Measurements from ENCODE around the gene CABCOCO1.
"Not testable (repeated sequence)": the region's sequence is repeated elsewhere in the genome, so short reads cannot be mapped to it uniquely, and the experiment has no call there.

Gene CABCOCO1

DNA sequence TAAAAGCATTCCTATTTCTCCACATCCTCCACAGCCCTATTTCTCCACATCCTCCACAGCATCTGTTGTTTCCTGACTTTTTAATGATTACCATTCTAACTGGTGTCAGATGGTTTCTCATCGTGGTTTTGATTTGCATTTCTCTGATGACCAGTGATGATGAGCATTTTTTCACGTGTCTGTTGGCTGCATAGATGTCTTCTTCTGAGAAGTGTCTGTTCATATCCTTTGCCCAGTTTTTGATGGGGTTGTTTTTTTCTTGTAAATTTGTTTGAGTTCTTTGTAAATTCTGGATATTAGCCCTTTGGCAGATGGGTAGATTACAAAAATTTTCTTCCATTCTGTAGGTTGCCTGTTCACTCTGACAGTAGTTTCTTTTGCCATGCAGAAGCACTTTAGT lies 49.4 kb downstream of the CABCOCO1 start:
- DNase-seq (ENCODE audit: low spot score), result not testable (repeated sequence)

GRCh38 chr10:61719475-61719874 lies 56.7 kb downstream of the CABCOCO1 start:
- not testable (repeated sequence) for DNase-seq (ENCODE audit: low spot score)

GRCh38 chr10:61719906-61720305 lies 57.2 kb downstream of the CABCOCO1 start:
- no peak for DNase-seq (ENCODE audit: low spot score)

GRCh38 chr10:61721431-61721830 lies 58.7 kb downstream of the CABCOCO1 start:
- DNase-seq (ENCODE audit: low spot score), result no peak

GRCh38 chr10:61725221-61725620 lies 62.5 kb downstream of the CABCOCO1 start:
- DNase-seq (ENCODE audit: low spot score), result not testable (repeated sequence)

- no peak for DNase-seq (ENCODE audit: low spot score)
These were observed 66.9 kb downstream of the CABCOCO1 start for GRCh38 chr10:61729596-61729995.

DNA sequence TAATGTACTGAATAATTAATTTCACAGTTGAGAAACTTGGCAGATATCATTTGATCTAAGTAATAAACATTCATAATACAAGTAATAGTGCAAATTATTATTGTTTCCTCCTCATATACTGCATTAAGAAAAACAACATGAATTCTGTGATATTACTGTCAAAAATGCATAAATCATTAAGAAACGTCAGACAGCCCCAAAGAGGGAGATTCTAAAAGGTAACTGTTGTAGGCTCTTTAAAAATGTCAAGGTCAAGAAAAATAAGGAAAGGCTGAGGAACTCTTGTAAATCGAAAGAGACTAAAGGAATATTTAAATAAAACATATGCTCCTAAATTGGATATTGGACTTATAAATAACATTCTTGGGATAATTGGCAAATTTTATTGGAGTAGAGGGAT lies 67.9 kb downstream of the CABCOCO1 start:
- no peak for DNase-seq (ENCODE audit: low spot score)

DNA sequence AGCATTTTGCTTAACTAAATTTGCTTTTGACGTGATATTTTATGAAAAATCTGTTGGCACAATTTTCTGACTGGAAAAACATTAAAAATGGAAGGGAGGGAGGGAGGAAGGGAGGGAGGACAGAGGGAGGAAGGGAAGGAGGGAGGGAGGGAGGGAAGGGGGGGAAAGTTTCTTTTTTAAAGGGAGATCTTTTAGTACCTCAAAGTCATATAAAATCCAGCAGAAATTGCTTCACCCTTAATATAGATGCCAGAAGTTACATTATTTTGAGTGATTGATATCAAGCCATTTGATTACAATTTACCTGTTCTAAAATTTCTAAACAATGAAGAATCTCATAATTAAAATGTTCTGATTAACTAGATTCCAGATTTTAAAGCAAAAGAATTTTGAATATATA lies 68.9 kb downstream of the CABCOCO1 start:
- no peak for DNase-seq (ENCODE audit: low spot score)

- DNase-seq (ENCODE audit: low spot score), result no peak
These were observed 70.0 kb downstream of the CABCOCO1 start for GRCh38 chr10:61732629-61733278.

DNA sequence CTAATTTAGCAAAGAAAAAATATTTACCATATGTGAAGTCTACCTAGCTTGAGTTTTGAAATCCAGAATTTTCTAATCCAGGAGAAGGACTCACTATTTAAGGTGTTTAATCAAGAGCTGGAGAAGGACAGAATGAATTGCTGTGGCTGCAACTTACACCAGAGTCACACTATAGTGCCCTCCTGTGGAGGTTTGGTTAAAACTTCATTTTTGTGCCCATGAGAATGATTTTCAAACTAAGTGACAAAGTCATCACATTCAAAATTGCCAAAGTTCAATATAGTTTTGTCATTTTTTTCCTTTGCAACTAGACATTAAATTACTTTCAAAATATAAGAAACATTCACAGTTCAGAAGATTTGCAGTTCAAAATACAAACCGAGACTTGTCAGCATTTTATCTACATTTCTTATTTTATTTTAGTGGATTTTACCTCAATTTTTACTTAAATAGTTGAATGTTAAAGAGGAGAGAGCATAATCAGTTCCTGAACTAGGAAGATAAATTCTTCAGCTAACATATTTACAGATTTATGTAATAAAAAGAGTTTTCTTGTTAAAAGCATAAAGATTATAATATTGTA lies 70.7 kb downstream of the CABCOCO1 start:
- peak; percentile 60 for DNase-seq (ENCODE audit: low spot score)

DNA sequence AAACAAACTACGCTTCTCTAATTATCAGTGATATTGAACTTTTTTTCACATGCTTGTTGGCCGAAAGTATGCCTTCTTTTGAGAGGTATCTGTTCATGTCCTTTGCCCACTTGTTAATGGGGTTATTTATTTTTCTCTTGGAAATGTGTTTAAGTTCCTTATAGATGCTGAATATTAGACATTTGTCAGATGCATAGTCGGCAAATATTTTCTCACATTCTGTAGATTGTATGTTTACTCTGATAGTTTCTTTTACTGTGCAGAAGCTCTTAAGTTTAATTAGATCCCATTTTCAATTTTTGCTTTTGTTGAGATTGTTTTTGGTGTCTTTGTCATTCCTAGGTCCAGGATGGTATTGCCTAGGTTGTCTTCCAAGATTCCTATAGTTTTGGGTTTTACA lies 73.2 kb downstream of the CABCOCO1 start:
- DNase-seq (ENCODE audit: low spot score), result no peak

DNA sequence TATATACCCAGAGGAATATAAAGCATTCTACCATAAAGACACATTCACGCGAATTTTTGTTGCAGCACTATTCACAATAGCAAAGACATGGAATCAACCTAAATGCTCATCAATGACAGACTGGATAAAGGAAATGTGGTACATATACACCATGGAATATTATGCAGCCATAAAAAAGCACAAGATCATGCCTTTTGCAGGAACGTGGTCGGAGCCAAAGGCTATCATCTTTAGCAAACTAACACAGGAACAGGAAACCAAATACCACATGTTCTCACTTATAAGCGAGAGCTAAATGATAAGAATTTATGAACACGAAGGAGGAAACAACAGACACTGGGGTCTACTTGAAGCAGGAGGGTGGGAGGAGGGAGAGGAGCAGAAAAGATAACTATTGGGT lies 74.7 kb downstream of the CABCOCO1 start:
- DNase-seq (ENCODE audit: low spot score), result not testable (repeated sequence)

- no peak for DNase-seq (ENCODE audit: low spot score)
These were observed 80.1 kb downstream of the CABCOCO1 start for GRCh38 chr10:61742812-61743211.

DNA sequence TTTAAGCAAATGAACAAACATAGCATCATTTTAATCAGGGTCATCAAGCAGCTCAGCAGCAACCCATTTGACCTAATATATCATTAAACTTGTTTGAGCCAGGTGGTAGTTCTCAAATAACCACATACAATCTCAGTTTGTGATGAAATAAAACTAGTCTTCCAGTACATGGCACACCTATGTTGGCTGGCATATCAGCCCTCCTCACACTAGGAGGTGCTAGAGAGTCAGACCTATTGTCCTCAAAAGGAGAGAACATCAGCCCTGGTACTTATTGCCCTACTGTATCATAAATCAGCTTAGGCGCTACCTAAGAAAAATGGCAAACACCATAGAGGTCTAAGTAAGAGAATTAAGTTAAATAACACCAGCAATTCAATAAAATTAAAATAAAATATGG lies 81.7 kb downstream of the CABCOCO1 start:
- DNase-seq (ENCODE audit: low spot score), result no peak

- no peak for DNase-seq (ENCODE audit: low spot score)
These were observed 83.6 kb downstream of the CABCOCO1 start for GRCh38 chr10:61746377-61746776.

- no peak for DNase-seq (ENCODE audit: low spot score)
These were observed 84.6 kb downstream of the CABCOCO1 start for GRCh38 chr10:61747307-61747706.

DNA sequence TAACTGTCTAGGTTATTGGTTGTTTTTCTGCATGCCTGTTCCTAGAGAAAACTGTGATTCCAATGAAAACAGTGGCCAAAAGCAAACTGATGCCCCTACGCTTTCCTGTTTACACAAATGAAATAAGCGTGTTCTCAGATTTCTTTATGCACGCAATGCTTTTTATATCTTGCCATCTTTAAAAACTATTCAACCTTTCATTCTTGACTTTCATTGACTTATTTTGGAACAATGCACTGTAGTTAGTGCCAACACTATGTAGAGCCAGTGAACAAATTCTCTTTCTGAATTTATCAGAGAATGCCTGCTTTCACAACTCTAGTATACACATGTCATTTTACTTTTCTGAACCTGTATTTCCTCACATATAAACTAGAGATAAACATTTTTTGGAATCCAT lies 86.6 kb downstream of the CABCOCO1 start:
- DNase-seq (ENCODE audit: low spot score), result no peak

DNA sequence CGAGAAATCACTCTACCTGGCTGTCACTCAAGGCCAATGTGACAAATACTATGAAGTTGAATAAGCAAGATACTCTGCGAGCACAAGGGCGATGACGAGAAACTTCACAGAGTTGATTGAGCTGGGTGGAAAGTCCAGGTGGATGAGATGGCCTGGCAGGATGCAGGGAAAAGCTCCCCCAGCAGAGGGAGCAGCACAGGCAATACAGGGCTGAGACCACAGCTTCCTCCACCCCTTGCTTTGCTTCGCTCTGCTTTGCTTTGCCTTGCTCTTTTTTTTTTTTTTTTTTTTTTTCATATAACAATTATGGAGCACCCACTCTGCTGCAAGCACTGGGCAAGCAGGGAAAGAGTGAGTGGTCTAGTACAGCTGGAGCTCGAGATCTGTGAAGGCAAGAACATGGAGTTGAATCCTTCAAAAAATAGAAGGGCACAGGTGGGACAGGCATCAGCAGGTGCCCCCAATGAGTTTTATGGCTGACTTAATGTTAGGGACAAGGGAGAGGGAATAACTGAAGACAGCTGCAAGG lies 88.3 kb downstream of the CABCOCO1 start:
- peak; percentile 46 for DNase-seq (ENCODE audit: low spot score)

DNA sequence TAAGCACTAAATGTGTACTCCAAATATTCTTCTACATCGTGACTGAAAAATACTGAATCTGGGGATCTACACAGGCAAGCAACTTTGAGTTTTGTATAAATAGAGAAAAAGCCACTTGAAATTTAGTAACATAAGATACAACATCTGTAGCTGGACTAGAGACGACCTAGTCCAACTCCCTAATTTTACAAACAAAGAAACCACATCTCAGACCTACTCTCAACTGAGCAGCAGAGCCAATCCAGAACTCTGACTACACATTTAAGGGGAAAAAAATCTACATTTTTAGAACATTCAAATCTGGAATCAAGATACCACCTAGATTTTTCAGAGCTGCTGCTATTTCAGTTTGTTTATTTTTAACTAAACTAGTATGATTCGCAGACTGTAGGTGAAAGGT lies 88.9 kb downstream of the CABCOCO1 start:
- no peak for DNase-seq (ENCODE audit: low spot score)

- DNase-seq (ENCODE audit: low spot score), result peak; percentile 85
These were observed 89.6 kb downstream of the CABCOCO1 start for GRCh38 chr10:61752111-61753011.

DNA sequence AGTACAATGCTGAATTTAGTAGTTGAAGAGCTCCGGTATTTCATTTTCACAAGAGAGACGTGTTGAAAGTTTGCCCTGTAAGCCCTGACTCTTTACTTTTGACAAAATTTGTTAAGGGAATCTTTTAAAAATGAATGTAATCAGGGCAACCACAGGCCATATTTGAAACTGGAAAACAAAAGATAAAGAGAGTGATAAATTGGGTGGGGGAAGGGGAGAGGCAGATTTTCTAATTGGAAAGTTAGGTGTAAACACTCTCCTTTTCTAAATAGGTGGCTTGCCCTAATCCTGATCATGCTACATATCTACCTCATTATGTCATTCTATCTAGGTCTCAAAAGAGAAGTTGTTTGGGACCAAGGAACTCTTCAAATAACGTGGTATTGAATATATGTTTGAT lies 90.7 kb downstream of the CABCOCO1 start:
- no peak for DNase-seq (ENCODE audit: low spot score)

DNA sequence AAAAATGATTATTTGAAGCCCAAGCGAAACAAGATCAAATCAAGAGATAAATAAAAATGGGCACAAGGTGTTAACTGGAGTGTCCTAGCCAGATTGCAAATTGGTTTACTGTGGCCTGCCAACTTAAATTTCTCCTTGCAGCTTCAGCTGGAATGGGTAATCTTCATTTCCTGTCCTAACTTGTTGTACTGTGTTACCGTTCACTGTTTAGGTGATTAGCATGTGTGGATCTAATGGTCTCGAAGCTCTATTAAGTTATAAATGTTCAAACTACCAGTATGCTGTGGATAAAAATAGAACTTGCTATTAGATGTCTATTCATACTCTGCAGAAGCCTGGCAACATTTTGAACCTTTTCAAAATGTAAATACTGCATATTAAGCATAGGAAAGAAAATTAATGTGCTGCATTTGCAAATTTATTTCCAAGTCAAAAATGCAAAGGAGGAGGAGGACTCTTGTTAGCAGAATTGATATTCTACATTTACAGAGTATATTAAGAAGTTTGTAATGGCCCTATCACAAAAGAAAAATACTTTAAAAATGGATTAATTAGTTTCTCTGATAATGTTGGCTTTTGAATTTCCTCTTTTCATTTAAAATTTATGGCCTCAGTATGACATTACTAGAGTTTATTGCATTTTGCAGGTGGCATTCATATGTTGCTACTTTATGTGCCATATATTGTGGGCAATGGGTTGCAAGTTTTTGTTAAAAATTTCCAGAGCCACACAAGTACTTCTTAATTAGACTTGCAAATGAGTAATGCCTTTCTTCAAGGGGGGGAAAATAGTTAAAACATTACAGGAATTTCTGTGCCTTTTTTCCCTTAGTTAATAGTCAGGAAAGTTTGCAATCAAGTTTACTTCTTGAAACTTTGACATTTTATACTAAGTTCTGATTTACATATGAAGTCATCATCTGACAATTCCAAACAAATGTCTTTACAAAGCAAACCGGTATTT lies 92.1 kb downstream of the CABCOCO1 start:
- no peak for DNase-seq (ENCODE audit: low spot score)

All from kidney capillary endothelial cell (primary cell).